GM19043 (cell line): ENCODE measurements around the gene SVEP1.
A peak's percentile ranks its signal among the peaks of the same experiment; 100 is the strongest.
"Not testable (repeated sequence)": the region's sequence is repeated elsewhere in the genome, so short reads cannot be mapped to it uniquely, and the experiment has no call there.

Source experiments
- ATAC-seq: cut with Tn5 transposase; IDR thresholded peaks from one replicate; pipeline ENCODE4 v1.9.1; 2021; ENCODE audit warnings: low read depth; ENCODE audit not compliant: unreplicated experiment

Gene SVEP1

DNA sequence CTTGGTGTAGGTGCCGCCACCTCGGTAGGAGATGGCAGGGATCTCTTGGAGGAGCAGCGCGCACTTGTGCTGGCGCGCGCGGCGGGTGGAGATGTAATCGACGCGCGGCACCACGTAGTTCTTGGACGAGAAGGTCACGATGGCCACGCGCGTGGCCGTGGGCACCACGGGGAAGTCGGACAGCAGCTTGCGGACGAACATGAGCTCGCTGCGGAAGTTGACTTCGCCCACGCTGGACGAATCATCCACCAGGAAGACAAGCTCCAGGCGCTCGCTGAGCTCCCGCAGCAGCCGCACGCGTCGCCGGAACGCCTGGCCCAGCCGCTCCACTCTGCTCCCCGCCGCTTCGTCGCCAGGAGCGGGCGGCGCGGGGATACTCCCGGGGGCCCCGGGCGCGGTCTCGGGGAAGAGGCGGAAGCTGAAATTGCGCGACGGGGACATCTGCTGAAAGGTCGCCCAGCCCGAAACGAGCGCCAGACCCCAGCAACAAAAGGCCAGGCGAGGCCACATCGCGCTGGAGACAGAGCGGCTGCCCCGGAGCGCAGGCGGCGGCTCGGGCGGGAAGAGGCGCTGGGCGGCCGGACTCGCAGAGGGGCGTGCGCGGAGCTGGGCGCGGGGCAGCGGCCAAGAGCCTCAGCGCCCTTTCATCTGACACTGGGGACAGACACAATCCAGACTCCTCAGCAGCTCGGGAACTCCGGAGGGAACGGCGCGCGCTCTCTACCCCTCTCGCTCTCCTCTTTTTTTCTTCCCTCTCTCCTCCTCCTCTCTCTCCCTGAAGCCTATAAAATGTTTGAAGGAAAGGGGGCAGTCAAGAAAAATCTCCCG lies at the start of gene SVEP1:
SVEP1 (minus strand) TSS at position 708 of the 828 bp plus-strand sequence; CDS start at position 510, 198 bp downstream.
- ATAC-seq: no peak

DNA sequence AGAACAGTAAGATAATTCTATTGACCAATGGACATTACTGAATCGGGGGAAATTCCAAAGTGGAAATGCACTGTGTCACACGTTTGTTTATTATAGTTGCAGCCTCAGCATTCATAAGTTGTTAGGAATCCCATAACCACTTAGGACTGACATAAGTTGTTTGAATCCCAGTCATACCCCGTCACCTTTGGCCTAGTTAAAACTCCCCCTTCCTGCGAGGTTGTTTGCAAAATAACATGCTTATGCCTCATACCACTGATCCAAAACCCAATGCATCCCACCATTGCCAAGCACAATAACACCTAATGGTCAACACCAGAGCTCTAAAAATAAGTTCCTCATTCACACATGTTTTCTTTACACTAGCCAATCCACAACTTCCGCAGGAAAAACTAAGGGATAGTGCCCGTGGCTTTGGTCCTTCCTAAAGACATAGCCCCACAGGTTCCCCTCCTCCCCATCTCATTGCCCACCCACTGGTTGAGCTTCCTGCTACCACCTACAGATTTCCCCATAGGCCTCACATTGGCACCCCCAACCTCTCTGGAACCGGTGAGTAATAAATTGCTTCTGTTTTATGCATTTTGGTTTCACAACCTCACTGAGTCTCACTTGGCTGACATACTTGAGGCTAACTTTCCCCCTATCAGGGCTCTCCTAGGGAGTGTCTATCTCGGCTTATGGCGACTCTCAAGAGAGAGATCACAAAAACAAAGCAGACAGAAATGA lies 46.7 kb upstream of the SVEP1 start:
- ATAC-seq: peak; percentile 89

DNA sequence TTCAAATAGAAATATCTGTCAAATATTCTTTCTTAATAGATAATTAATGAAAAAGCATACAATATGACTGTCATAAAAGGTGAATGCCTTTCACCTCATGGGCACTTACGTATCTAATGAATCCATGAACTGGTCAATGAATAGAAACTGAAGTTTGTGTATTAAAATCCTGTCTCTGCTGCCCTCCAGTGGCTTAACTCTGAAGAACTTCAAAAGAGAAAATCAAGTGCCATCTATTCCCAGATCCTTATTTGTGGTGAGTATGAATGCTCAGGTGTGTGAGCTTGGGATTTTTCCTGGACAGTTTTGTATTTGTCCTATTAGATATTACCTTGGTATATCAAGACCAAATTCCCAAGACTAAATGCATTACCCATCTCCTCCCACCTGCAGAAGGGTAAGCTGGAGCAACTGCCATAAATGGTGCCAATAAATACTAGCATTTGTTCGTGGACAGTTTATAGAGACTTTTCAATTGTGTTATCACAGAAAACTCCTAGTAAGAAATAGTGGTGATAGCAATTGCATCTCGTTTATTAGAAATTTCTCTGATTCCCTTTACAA lies 44.0 kb upstream of the SVEP1 start:
- ATAC-seq: no peak

DNA sequence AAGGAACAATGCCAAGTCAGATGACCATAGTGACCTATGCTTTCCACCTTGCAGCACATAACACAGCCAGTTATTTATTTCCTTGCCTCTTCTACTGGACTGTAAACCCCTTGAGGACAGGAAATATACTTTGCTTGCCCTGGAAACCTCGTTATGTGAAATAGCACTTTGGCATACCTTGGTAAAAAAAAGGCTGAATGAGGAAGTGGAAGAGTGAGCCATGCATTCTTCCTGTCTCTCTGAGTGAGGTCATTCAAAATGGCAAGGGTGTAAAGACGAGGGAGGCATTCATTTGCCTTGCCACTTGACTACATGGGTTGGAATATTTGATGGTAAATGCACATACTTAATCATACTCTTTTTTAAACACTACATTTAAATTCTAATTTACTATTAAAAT lies 42.8 kb upstream of the SVEP1 start:
- ATAC-seq: no peak

DNA sequence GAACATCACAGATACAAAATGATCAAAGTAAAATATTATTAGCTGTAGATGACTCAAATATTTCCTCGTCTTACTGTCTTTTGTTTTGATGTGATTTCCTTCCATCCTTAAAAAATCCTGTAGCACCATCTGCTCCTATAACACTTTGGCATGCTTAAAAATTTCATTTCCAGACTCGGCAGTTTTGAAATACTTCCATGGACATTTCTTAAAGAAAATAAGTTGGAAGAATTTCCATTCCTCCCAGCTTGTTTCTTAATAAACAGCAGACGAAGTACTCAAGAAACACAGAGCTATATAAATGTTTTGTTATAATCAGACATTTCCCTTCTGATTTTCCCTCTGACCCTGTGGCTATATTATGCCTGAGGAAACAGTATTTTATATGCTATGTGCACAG lies 41.2 kb upstream of the SVEP1 start:
- ATAC-seq: no peak

DNA sequence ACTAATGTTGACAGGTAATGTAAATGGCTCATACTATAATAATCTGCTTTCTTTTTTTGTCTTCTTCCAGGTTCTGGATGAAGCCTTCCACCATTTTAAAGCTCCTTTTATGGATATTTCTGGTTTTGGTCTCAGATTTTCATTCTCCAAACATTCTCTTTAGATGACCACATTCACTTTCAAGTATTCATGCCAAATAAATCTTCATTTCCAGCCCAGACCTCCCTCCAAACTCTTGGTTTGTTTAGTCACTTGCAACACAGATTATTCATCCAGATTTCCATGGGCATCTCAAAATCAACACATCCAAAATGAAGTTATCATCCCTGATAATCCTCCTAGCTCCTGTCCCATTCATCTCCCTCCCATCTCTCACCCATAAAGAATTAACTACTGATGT lies 40.3 kb upstream of the SVEP1 start:
- ATAC-seq: no peak

DNA sequence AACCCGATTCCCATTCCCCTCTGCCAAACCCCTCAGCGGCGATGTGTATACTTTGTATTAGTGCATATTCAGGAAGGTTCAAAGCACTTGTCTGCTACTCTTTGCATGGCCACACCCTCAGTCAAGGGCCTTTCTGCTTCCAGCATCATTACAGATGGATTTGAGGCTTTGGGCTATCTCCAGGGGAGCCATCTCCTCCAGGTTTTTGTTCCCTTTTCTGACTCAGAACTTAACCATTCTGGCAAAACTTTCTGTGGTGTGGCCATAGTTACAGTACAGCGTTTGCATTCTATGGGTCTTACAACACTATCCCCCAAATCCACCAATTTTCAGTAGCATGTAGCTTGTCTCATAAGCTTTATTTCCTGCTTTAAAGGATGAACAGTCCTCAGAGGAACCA lies 36.0 kb upstream of the SVEP1 start:
- ATAC-seq: no peak

DNA sequence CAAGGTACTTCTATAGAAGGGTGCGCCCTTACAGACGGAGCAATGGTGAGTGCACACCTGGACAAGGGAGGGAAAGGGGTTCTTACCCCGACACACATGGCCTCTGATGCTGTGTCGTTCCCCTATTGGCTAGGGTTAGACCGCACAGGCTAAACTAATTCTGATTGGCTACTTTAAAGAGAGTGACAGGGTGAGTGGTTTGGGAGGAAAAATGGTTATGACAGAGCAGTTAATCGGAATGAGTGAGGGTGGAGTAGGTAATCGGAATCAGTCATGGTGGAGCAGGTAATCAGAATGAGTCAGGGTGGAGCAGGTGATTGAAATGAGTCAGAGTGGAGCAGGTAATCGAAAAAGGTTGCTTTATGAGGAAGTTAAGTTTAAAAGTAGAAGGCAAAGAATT lies 35.0 kb upstream of the SVEP1 start:
- ATAC-seq: not testable (repeated sequence)

DNA sequence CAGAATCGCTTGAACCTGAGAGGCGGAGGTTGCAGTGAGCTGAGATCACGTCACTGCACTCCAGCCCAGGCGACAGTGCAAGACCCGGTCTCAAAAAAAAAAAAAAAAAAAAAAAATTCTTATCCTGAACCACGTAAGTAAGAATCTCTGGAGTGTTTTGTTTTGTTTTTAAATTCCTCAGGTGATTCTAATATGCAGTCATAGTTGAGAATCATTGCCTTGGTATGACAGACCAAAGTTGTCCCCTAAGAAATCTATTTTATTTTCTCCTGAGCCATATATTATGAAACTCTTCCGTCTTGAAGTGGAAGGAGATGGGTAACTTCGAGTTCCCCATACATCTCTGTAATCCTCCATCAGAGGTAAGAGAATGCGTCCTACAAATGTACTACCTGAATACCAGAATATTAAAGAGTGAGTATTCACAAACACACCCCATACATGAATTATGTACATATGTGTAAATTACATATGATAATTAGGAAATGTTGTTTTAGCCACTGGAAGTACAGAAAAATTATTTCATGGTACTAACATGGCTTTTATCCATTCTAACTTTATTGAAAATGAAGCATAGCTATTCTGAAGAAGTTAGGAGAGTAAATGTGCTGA lies 26.7 kb upstream of the SVEP1 start:
- ATAC-seq: no peak

DNA sequence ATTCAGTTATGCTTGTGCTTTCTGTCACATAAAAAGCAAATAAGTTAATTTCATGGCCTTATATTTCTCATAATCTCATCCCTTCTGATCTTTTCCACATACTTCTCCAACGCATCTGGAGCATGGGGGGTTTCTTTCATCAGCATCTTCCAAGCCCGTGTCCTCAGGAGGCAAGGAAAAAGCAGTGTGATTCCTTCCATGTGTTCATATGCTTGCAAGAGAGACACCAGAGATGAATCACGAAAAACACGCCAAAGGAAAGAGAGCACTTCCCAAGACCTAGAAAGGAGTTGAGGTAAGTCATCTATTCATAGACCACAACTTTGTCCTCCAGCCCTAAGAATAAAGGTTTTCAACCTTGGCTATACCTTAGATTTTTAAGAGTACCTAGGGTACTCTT lies 26.0 kb upstream of the SVEP1 start:
- ATAC-seq: no peak

DNA sequence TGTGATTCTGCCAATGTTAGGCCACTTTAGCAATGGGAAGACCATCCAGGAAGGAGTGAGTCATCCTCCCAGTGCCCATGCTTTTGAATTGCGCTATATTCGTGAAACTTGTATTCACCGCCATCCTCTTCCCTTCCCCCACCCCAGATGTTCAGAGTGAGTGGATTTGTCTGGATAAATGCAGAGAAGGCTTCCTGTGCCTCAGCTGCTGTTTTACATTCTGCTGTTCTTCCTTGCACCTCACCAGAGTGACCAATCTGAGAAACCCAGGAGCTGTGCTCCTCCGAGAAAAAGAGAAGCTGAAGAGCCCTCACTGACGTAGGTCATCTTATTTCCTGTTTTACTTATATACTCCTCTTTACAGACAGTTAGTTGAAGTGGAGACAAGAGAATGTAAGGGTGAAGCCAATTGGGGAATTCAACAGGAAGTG lies 24.6 kb upstream of the SVEP1 start:
- no peak for ATAC-seq

DNA sequence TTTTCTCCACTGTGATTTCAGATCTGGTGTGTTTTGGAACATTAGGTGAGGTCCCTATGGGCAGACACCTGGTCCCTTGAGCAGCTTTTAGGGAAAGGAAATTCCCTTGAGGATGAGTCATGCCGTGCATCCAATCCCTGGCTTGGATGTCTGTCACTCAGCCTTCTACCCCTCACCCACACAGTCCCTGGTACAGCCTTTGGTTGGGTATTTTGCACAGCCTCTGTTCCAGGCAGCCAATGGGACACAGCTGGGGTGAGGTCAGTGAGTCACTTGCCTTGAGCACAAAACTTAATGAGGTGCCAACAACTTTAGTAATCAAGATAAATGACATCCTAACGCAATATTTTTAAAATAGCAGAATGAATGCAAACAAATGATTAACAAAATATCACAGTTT lies 22.7 kb upstream of the SVEP1 start:
- ATAC-seq: no peak

DNA sequence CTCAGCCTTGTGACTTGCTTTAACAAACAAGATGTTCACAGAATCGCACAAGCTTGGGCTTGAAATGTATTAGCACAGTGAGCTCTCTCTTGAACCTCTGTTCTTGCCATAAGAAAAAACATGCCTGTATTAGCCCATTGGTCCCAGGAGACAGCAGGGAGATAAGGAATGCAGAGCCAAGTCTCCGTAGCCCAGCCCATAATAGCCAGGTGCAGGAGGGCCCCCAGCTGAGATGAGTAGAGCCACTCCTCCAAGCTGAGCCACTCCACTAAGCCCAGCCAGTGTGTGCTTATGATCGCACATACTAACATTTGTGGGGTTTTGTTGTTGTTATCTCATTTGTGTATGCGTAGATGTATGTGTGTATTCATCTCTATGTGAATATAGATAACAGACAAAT lies 21.6 kb upstream of the SVEP1 start:
- no peak for ATAC-seq

DNA sequence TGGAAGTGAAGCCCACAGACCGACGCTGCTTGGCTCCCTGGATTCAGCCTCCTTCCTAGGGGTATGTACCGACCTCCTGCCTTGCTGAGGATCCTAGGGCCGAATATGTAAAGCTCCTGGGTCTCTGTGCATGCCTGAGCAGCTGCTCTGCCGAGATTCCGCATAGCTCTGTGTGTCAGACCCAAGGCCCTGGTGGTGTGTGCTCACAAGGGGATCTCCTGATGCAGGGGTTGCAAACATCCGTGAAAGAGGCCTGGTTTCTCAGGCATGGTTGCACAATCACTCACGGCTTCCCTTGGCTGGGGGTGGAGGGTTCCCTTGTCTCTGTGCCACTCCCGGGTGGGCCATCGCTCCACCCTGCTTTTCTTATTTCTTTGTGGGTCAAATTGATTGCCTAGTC lies 19.9 kb upstream of the SVEP1 start:
- no peak for ATAC-seq

DNA sequence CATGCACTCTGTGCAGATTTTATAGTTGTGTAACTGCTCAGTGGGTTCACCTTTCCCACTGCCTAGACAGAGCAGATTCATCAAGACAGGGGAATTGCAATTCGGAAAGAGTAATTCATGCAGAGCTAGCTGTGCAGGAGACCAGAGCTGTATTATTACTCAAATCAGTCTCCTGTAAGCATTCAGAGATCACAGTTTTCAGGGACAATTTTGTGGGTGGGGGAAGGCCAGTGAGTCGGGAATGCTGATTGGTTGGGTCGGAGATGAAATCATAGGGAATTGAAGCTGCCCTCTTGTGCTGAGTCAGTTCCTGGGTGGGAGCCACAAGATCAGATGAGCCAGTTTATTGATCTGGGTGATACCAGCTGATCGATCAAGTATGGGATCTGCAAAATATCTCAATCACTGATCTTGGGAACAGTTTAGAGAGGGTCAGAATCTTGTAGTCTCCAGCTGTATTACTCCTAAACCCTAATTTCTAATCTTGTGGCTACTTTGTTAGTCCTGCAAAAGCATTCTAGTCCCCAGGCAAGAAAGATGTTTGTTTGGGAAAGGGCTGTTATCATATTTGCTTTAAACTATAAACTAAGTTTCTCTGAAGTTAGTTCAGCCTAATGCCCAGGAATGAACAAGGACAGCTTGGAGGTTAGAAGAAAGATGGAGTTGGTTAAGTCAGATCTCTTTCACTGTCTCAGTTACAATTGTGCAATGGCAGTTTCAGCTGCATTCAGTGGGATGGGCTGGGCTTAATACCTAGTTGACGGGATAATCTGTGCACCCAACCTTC lies 12.7 kb upstream of the SVEP1 start:
- ATAC-seq: no peak

DNA sequence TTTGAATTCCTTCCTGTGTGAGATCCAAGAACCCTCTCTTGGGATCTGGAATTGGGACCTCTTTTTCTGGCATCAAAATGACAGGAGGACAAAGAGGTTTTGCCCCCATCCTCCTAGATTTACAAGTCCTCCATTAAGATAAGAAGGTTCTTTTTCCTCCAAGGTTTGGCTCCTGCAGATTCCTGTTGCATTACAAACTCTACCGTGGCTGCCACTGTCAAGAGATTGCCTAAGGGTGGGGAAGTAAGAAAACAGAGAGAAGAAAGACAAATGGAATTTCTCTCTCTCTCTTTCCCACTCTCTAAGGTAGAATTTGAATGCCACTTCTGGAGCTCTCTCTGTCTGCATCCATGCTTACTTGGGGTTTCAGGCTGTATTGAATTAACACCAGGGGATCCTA lies 12.0 kb upstream of the SVEP1 start:
- ATAC-seq: no peak

DNA sequence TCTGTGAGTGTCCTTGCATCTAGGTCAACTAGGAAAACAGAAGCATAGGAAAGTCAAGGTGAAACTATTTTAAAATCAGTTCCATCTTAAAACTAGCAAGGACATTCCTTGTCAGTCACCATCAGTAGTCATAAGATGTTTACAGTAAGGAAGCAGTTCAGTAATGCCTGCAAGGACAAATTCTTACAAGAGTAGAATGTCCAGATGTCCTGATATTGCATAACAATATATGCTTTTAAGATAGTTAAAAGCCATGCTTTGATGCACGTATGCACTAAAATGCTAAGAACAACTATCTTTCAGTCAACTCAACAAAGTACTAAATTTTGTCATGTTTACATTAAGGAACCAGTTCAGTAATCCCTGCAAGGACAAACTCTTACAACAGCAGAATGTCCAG lies 11.3 kb upstream of the SVEP1 start:
- ATAC-seq: no peak

DNA sequence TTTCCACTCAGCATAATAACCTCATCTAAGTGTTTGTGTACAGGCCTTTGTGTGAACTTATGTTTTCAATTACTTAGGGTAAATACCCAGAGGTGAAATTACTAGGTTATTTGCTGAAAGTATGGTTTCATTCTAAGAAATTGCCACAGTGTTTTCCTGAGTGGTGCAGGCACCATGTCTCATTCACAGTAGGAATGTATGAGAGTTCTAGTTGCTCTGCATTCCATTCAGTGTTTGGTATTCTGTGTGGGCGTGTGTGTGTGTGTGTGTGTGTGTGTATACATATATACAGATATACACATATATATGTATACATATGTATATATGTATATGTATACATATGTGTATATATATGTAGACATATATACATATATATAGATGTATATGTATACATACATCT lies 8.8 kb upstream of the SVEP1 start:
- ATAC-seq: no peak

DNA sequence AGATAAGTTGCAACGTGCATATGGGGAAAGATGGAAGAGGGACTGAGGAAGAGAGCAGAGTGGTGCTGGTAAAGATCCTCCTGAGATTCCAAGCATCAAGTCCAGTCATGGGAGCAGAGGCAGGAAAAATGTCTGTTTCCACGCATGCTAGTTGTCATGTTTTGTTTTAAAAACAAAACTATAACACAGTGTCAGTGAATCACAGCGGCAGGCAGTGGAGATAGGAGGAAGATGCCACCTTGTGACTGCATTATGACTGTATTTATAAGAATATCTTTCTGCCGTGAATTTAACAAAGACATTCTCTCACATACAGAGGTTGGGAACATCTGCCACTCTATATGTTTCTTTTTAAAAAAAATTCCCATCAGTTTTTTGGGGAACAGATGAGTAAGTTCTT lies 3.7 kb upstream of the SVEP1 start:
- ATAC-seq: no peak

DNA sequence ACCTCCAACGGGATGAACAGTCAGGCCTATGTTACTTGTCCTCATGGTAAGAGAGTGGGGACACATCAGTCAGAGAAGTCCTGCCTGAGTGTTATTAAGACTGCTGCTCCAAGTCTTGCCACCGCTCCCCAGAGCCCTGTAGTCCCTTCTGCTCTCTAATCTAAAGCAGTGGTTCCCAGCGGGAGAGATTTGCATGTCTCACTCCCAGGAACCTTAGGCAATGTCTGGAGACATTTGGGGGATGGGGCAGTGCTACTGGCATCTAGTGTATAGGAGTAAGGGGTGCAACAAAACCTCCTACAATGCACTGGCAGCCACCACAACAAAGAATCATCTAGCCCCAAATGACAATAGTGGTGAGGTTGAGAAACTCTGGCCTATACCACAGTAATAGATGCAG lies 2.6 kb upstream of the SVEP1 start:
- no peak for ATAC-seq

DNA sequence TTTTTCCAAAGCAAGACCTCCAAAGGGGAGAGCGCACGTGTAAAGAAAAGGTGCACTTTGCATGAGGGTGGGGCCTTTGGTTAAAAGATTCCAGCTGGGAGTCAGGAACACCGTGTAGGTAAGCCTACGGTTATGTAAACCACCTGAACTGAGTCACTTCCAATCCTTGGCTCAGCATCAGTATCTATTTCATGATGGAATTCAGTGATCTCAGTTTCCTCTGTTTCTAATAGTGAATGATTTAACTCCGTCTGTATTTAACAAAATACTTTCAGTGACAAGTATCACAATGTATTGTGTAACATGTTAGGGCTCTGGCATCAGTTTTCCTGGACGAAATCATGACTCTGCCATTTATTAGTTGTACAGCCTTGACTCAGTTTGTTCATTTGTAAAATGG lies 1.3 kb upstream of the SVEP1 start:
- ATAC-seq: no peak
